ENCODE data around the gene ABCD1.

ABCD1 gene

DNA sequence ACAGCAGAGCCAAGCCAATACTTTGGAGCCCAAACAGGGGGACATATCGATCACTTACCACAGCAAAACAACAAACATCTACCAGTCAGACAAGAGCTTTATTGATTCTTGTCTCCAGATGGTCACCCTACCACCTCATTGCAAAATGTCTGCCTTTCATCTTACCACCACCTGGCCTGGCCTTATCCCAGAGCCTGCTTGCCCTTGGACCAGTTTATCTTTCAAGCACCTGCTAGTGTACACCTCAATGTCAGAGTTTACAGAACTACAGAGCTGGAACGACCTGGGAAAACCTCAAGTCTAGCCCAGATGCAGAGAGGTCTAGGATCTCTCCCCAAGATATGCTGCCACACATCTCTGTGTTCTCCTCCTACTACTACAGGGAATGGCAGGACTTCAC is 5.0 kb upstream of the ABCD1 start:
- Histone ChIP-seq H3K27ac (ENCODE audit: low read depth, low read length) (no peak overlapping the region), H2AFZ (ENCODE audit: insufficient read depth, low read length, poor library complexity) (no peak overlapping the region)

DNA sequence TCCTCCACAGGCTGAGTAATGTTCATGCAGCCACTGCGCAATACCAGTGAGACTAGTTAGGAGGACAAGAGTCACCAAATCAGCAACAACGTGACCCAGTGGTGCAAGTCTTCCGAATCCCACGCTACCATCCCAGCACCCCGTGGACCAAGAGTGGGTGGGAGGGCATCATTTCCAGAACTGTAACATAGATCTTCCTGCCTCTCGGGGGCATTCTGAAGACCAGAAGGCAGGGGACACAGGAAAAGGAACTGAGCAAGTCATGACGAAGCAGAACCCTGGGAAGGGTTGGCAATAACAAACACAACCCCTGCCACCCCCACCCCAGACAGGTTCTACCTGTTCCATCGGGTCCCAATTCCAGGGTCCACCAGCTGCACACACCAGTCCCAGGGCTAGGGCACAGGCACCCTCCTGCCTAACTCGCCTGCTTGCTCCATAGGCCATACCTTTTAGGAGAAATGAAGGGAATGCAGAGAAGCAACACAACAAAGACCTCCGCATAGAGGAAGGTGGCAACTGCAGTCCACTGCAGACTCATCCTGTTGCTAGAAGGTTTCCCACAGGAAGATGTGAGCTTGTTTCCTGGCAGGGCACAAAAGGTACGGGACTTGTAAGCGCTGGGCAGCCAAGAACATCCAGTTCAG is 1.8 kb upstream of the ABCD1 start:
- Histone ChIP-seq H3K4ac (ENCODE audit: low read depth, low read length) (peak overlapping the region; percentile 64), H4K8ac (ENCODE audit: low read depth, low read length) (peak overlapping the region; percentile 25), H2BK120ac (ENCODE audit: insufficient read depth, low read length, poor library complexity) (no peak overlapping the region), H2BK5ac (ENCODE audit: low read depth, low read length, poor library complexity) (no peak overlapping the region), H3K79me2 (ENCODE audit: control insufficient read depth, insufficient read depth, low read length, poor library complexity) (peaks cover 14% of the 10 kb centered on the region), H3K9ac (ENCODE audit: low read length) (peak overlapping the region; percentile 80), H3K36me3 (ENCODE audit: control insufficient read depth in 1 of 2, insufficient read depth in 2 of 2, low read length in 2 of 2) (peaks cover 26 to 30% of the 10 kb centered on the region in 2 experiments), H4K12ac (ENCODE audit: low read depth, low read length) (no peak overlapping the region), H3K27me3 (ENCODE audit: insufficient read depth, low read length) (no peaks in the 10 kb centered on the region), H3K23ac (ENCODE audit: low read length) (no peak overlapping the region), H3K9me3 (ENCODE audit: insufficient read depth, low read depth, low read length) (no peaks in the 10 kb centered on the region), H3K4me1 (ENCODE audit: control insufficient read depth in 1 of 2, insufficient read depth in 2 of 2, low read length in 2 of 2) (peaks cover 31% of the 10 kb centered on the region in 2 experiments), H3K4me3 (ENCODE audit: low read depth, low read length) (peak overlapping the region; percentile 78), H2BK12ac (ENCODE audit: low read length) (no peak overlapping the region), H2AFZ (ENCODE audit: insufficient read depth, low read length, poor library complexity) (no peak overlapping the region), H3K14ac (ENCODE audit: low read length) (peak overlapping the region; percentile 36), H4K91ac (ENCODE audit: low read depth, low read length) (no peak overlapping the region), H3K27ac (ENCODE audit: low read depth, low read length) (peak overlapping the region; percentile 87), H3K18ac (ENCODE audit: low read length) (peak overlapping the region; percentile 49), H3K4me2 (ENCODE audit: low read length) (peak overlapping the region; percentile 78), H3K79me1 (ENCODE audit: low read length) (peaks cover 34% of the 10 kb centered on the region), H2AK5ac (ENCODE audit: low read length) (no peak overlapping the region)
- no CpG with 5 or more reads among the region's 12 CpGs for WGBS (ENCODE audit: extremely low coverage, insufficient coverage, insufficient read length)
- peak; percentile 46 to 64 for DNase-seq

More for the DNA sequence above, 5.0 kb upstream of the ABCD1 start:
- Histone ChIP-seq H2BK12ac (ENCODE audit: low read length) (no peak overlapping the region), H3K23ac (ENCODE audit: low read length) (no peak overlapping the region), H3K79me2 (ENCODE audit: control insufficient read depth, insufficient read depth, low read length, poor library complexity) (peaks cover 10% of the 10 kb centered on the region), H2BK120ac (ENCODE audit: insufficient read depth, low read length, poor library complexity) (no peak overlapping the region), H3K9me3 (ENCODE audit: insufficient read depth, low read depth, low read length) (no peaks in the 10 kb centered on the region), H3K79me1 (ENCODE audit: low read length) (peaks cover 8% of the 10 kb centered on the region), H2AK5ac (ENCODE audit: low read length) (no peak overlapping the region), H3K4me1 (ENCODE audit: control insufficient read depth in 1 of 2, insufficient read depth in 2 of 2, low read length in 2 of 2) (peaks cover 5% of the 10 kb centered on the region in 2 experiments), H3K4ac (ENCODE audit: low read depth, low read length) (no peak overlapping the region), H4K12ac (ENCODE audit: low read depth, low read length) (no peak overlapping the region), H3K4me3 (ENCODE audit: low read depth, low read length) (no peak overlapping the region), H3K14ac (ENCODE audit: low read length) (no peak overlapping the region), H4K8ac (ENCODE audit: low read depth, low read length) (no peak overlapping the region), H3K18ac (ENCODE audit: low read length) (no peak overlapping the region), H3K36me3 (ENCODE audit: control insufficient read depth in 1 of 2, insufficient read depth in 2 of 2, low read length in 2 of 2) (peaks cover 45 to 51% of the 10 kb centered on the region in 2 experiments), H3K9ac (ENCODE audit: low read length) (no peak overlapping the region), H3K27me3 (ENCODE audit: insufficient read depth, low read length) (no peaks in the 10 kb centered on the region), H2BK5ac (ENCODE audit: low read depth, low read length, poor library complexity) (no peak overlapping the region), H4K91ac (ENCODE audit: low read depth, low read length) (no peak overlapping the region), H3K4me2 (ENCODE audit: low read length) (no peak overlapping the region)
- DNase-seq: no peak
- WGBS (ENCODE audit: extremely low coverage, insufficient coverage, insufficient read length): no CpG with 5 or more reads among the region's 2 CpGs

DNA sequence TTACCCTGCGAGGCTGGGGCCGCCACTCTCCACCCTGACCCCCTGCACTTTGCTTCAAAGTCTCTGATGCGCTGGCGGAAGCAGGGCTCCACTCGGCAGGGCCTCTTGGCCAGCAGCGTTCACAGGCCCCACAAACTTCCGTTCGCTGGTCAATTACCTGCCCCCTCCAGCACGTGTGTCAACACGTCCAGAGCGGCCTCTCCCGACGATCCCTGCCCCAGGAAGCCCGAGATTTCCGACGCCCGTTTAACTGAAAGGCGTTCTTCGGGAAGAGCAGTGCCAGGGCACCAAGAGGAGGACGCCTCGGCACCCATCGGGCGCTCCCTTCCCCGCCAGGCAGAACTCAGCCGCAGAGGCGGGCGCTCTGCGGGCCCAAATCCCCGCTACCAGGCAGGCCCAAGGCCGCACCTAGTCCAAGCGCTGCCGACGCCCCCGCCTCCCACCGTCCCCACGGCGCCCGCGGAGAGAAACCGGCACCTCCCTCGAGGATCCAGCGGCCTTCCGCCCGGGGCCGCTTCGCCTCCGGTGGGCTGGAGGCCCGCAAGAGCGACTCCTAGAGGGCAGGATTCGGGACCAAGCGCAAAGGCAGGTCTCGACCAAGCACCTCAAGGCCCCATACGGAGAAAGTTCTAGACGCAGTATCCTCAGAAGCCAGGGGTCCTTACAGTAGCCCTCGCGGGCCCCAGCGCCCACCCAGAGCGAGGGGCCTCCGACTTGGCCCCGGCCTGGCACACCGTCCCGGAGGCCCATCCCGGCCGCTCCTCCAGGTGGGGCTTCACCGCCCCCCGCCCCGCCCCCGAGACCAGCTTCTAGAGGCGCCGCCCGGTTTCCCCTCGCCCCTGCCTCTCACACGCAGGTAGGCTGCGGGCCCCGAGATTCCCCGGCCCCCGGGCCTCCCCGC is 1.1 kb upstream of the ABCD1 start:
- Histone ChIP-seq H2AFZ (ENCODE audit: insufficient read depth, low read length, poor library complexity) (peak overlapping the region; percentile 64), H3K14ac (ENCODE audit: low read length) (peak overlapping the region; percentile 68), H2BK120ac (ENCODE audit: insufficient read depth, low read length, poor library complexity) (peak overlapping the region; percentile 60), H3K23ac (ENCODE audit: low read length) (no peak overlapping the region), H4K12ac (ENCODE audit: low read depth, low read length) (peak overlapping the region; percentile 54), H3K4me3 (ENCODE audit: low read depth, low read length) (peak overlapping the region; percentile 78), H3K9me3 (ENCODE audit: insufficient read depth, low read depth, low read length) (no peaks in the 10 kb centered on the region), H3K4me2 (ENCODE audit: low read length) (peak overlapping the region; percentile 78), H4K8ac (ENCODE audit: low read depth, low read length) (peak overlapping the region; percentile 75), H3K27me3 (ENCODE audit: insufficient read depth, low read length) (no peaks in the 10 kb centered on the region), H3K9ac (ENCODE audit: low read length) (peak overlapping the region; percentile 93), H2BK5ac (ENCODE audit: low read depth, low read length, poor library complexity) (peak overlapping the region; percentile 42), H4K91ac (ENCODE audit: low read depth, low read length) (peak overlapping the region; percentile 69), H3K36me3 (ENCODE audit: control insufficient read depth in 1 of 2, insufficient read depth in 2 of 2, low read length in 2 of 2) (peaks cover 20 to 28% of the 10 kb centered on the region in 2 experiments), H3K79me1 (ENCODE audit: low read length) (peaks cover 37% of the 10 kb centered on the region), H3K27ac (ENCODE audit: low read depth, low read length) (peak overlapping the region; percentile 87), H3K18ac (ENCODE audit: low read length) (peak overlapping the region; percentile 49), H2AK5ac (ENCODE audit: low read length) (peak overlapping the region; percentile 49), H3K79me2 (ENCODE audit: control insufficient read depth, insufficient read depth, low read length, poor library complexity) (peaks cover 14% of the 10 kb centered on the region), H2BK12ac (ENCODE audit: low read length) (no peak overlapping the region), H3K4ac (ENCODE audit: low read depth, low read length) (peak overlapping the region; percentile 49), H3K4me1 (ENCODE audit: control insufficient read depth in 1 of 2, insufficient read depth in 2 of 2, low read length in 2 of 2) (peaks cover 31% of the 10 kb centered on the region in 2 experiments)
- peak in 1 of 2 donors; percentile 41 for DNase-seq
- no CpG with 5 or more reads among the region's 78 CpGs for WGBS (ENCODE audit: extremely low coverage, insufficient coverage, insufficient read length)

DNA sequence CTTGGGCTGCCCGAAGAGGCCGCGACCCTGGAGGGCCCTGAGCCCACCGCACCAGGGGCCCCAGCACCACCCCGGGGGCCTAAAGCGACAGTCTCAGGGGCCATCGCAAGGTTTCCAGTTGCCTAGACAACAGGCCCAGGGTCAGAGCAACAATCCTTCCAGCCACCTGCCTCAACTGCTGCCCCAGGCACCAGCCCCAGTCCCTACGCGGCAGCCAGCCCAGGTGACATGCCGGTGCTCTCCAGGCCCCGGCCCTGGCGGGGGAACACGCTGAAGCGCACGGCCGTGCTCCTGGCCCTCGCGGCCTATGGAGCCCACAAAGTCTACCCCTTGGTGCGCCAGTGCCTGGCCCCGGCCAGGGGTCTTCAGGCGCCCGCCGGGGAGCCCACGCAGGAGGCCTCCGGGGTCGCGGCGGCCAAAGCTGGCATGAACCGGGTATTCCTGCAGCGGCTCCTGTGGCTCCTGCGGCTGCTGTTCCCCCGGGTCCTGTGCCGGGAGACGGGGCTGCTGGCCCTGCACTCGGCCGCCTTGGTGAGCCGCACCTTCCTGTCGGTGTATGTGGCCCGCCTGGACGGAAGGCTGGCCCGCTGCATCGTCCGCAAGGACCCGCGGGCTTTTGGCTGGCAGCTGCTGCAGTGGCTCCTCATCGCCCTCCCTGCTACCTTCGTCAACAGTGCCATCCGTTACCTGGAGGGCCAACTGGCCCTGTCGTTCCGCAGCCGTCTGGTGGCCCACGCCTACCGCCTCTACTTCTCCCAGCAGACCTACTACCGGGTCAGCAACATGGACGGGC is 579 bp downstream of the ABCD1 start:
- H2BK120ac ChIP-seq (ENCODE audit: insufficient read depth, low read length, poor library complexity): peak overlapping the region; percentile 78
- peak overlapping the region; percentile 23 for H3K4ac ChIP-seq (ENCODE audit: low read depth, low read length)
- H3K79me1 ChIP-seq (ENCODE audit: low read length): peaks cover 37% of the 10 kb centered on the region
- H2BK12ac ChIP-seq (ENCODE audit: low read length): peak overlapping the region; percentile 61
- peak overlapping the region; percentile 57 for H3K4me3 ChIP-seq (ENCODE audit: low read depth, low read length)
- no peak overlapping the region for H2AFZ ChIP-seq (ENCODE audit: insufficient read depth, low read length, poor library complexity)
- peaks cover 14% of the 10 kb centered on the region for H3K79me2 ChIP-seq (ENCODE audit: control insufficient read depth, insufficient read depth, low read length, poor library complexity)
- H3K9me3 ChIP-seq (ENCODE audit: insufficient read depth, low read depth, low read length): no peaks in the 10 kb centered on the region
- no peak overlapping the region for H3K9ac ChIP-seq (ENCODE audit: low read length)
- peak overlapping the region; percentile 60 for H4K12ac ChIP-seq (ENCODE audit: low read depth, low read length)
- no peak overlapping the region for H3K23ac ChIP-seq (ENCODE audit: low read length)
- H2AK5ac ChIP-seq (ENCODE audit: low read length): peak overlapping the region; percentile 89
- peak overlapping the region; percentile 75 for H2BK5ac ChIP-seq (ENCODE audit: low read depth, low read length, poor library complexity)
- WGBS (ENCODE audit: extremely low coverage, insufficient coverage, insufficient read length): no CpG with 5 or more reads among the region's 55 CpGs
- H3K14ac ChIP-seq (ENCODE audit: low read length): peak overlapping the region; percentile 23
- H3K18ac ChIP-seq (ENCODE audit: low read length): peak overlapping the region; percentile 68
- H3K27me3 ChIP-seq (ENCODE audit: insufficient read depth, low read length): no peaks in the 10 kb centered on the region
- peak overlapping the region; percentile 84 for H4K91ac ChIP-seq (ENCODE audit: low read depth, low read length)
- H3K27ac ChIP-seq (ENCODE audit: low read depth, low read length): peak overlapping the region; percentile 88
- peak overlapping the region; percentile 62 for H3K4me2 ChIP-seq (ENCODE audit: low read length)
- H3K36me3 ChIP-seq (ENCODE audit: control insufficient read depth in 1 of 2, insufficient read depth in 2 of 2, low read length in 2 of 2): peaks cover 6 to 11% of the 10 kb centered on the region in 2 experiments
- DNase-seq: peak; percentile 37 to 54
- H3K4me1 ChIP-seq (ENCODE audit: control insufficient read depth in 1 of 2, insufficient read depth in 2 of 2, low read length in 2 of 2): peaks cover 31% of the 10 kb centered on the region in 2 experiments
- peak overlapping the region; percentile 61 for H4K8ac ChIP-seq (ENCODE audit: low read depth, low read length)

Measured in trophoblast cell (in vitro differentiated cells and primary cell).